Measurements from ENCODE around the gene LUM. TPM values are rescaled to one million over a fixed set of nuclear protein-coding genes. Genes with fewer than 3 reads are reported as not detected.

Gene LUM
- total RNA-seq, 4 donors from 2014 or later: 36.6 to 83.5 (median 63.7) TPM

GRCh38 chr12:91106283-91106682 is 5.0 kb downstream of the LUM start:
- TF ChIP-seq EP300 (IDR thresholded peaks at IDR 0.05) (no peak), POLR2AphosphoS5 (IDR thresholded peaks at IDR 0.05) (no peak), POLR2A (IDR thresholded peaks at IDR 0.05; ENCODE audit: low read depth) (no peak), CTCF (IDR thresholded peaks at IDR 0.05) (no peak)
- no peak overlapping the region for H3K4me3 ChIP-seq
- no peak overlapping the region for H3K27ac ChIP-seq (replicated peaks in 1 of 4)
- peaks cover 0 to 3% (median 1%) of the 10 kb centered on the region in 4 donors for H3K4me1 ChIP-seq
- H3K9me3 ChIP-seq: no peaks in the 10 kb centered on the region
- intact Hi-C loops (cut with DNase I): loop anchor here (5.0 kb wide), 1 partner anchor 129 kb away; no protein-coding TSS in a partner anchor
- no peaks in the 10 kb centered on the region for H3K27me3 ChIP-seq
- DNase-seq (ENCODE audit: extremely low spot score): no peak
- H3K36me3 ChIP-seq: no peaks in the 10 kb centered on the region

DNA sequence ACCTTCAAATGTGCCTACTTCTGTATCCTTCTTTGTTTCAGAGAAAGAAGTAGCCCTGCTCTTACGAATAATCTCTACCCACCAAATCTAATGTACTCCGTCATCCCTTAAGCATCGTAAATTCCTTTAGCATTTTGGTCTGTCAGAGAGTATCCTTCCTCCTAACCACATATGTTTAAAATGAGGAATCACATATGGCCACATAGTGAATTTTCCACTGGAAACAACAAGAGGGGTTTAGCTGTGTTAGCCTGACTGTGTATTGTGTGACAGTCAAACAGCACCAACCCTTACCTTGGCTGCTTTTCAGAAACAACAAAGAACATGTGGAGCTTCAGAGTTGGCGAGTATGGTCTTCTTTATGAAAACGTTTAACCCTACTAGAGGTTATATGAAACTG is 5.5 kb downstream of the LUM start:
- H3K27me3 ChIP-seq: no peaks in the 10 kb centered on the region
- H3K27ac ChIP-seq (replicated peaks in 1 of 4): no peak overlapping the region
- 69% methylated on average over 5 of the region's 5 CpGs for WGBS
- no peaks in the 10 kb centered on the region for H3K9me3 ChIP-seq
- no peak for TF ChIP-seq EP300 (IDR thresholded peaks at IDR 0.05)
- TF ChIP-seq CTCF (IDR thresholded peaks at IDR 0.05): no peak
- TF ChIP-seq POLR2A (IDR thresholded peaks at IDR 0.05; ENCODE audit: low read depth): no peak
- no peak for TF ChIP-seq POLR2AphosphoS5 (IDR thresholded peaks at IDR 0.05)
- no peak for DNase-seq (ENCODE audit: extremely low spot score)
- intact Hi-C loops (cut with DNase I): loop anchor here (5.0 kb wide), 1 partner anchor 129 kb away; no protein-coding TSS in a partner anchor
- H3K36me3 ChIP-seq: no peaks in the 10 kb centered on the region
- H3K4me3 ChIP-seq: peak overlapping the region in 1 of 4 donors; percentile 12
- no peaks in the 10 kb centered on the region for H3K4me1 ChIP-seq

- no peak overlapping the region for H3K27ac ChIP-seq (replicated peaks in 1 of 4)
- H3K36me3 ChIP-seq: no peaks in the 10 kb centered on the region
- intact Hi-C loops (cut with DNase I): loop anchor here (5.0 kb wide), 1 partner anchor 128 kb away; no protein-coding TSS in a partner anchor
- no peak for TF ChIP-seq POLR2AphosphoS5 (IDR thresholded peaks at IDR 0.05)
- no peak for TF ChIP-seq POLR2A (IDR thresholded peaks at IDR 0.05; ENCODE audit: low read depth)
- TF ChIP-seq CTCF (IDR thresholded peaks at IDR 0.05): no peak
- no peak for TF ChIP-seq EP300 (IDR thresholded peaks at IDR 0.05)
- no peaks in the 10 kb centered on the region for H3K9me3 ChIP-seq
- H3K4me1 ChIP-seq: no peaks in the 10 kb centered on the region
- no peak overlapping the region for H3K4me3 ChIP-seq
- WGBS: 71% methylated on average over 1 of the region's 1 CpG
- no peak for DNase-seq (ENCODE audit: extremely low spot score)
- H3K27me3 ChIP-seq: no peaks in the 10 kb centered on the region
Measured at GRCh38 chr12:91104812-91105466, 6.4 kb downstream of the LUM start.

- intact Hi-C loops (cut with DNase I): no loop called here
- Histone ChIP-seq H3K4me3 (no peak overlapping the region), H3K4me1 (no peaks in the 10 kb centered on the region), H3K27me3 (no peaks in the 10 kb centered on the region), H3K36me3 (no peaks in the 10 kb centered on the region), H3K27ac (replicated peaks in 1 of 4) (no peak overlapping the region), H3K9me3 (no peaks in the 10 kb centered on the region)
- 60% methylated on average over 1 of the region's 1 CpG for WGBS
- no peak for TF ChIP-seq EP300 (IDR thresholded peaks at IDR 0.05)
- no peak for TF ChIP-seq POLR2AphosphoS5 (IDR thresholded peaks at IDR 0.05)
- no peak for TF ChIP-seq CTCF (IDR thresholded peaks at IDR 0.05)
- no peak for TF ChIP-seq POLR2A (IDR thresholded peaks at IDR 0.05; ENCODE audit: low read depth)
- DNase-seq (ENCODE audit: extremely low spot score): no peak
Measured at GRCh38 chr12:91103624-91104023, 7.7 kb downstream of the LUM start.

- TF ChIP-seq EP300 (IDR thresholded peaks at IDR 0.05): no peak
- no peak for TF ChIP-seq CTCF (IDR thresholded peaks at IDR 0.05)
- TF ChIP-seq POLR2A (IDR thresholded peaks at IDR 0.05; ENCODE audit: low read depth): no peak
- TF ChIP-seq POLR2AphosphoS5 (IDR thresholded peaks at IDR 0.05): no peak
- H3K4me1 ChIP-seq: no peaks in the 10 kb centered on the region
- no peaks in the 10 kb centered on the region for H3K9me3 ChIP-seq
- no peaks in the 10 kb centered on the region for H3K27me3 ChIP-seq
- H3K4me3 ChIP-seq: no peak overlapping the region
- no peaks in the 10 kb centered on the region for H3K36me3 ChIP-seq
- no peak for DNase-seq (ENCODE audit: extremely low spot score)
- intact Hi-C loops (cut with DNase I): no loop called here
- no peak overlapping the region for H3K27ac ChIP-seq (replicated peaks in 1 of 4)
Measured at GRCh38 chr12:91103101-91103500, 8.2 kb downstream of the LUM start.
